Astrocyte of the cerebellum (primary cell): ENCODE results near the gene ASB10.

Experiments used
- DNase-seq: peaks from one replicate; pipeline ENCODE4 v3.0.0-alpha.2; 2011; ENCODE audit warnings: low read depth
- H3K4me3 ChIP-seq: 2 replicates; pipeline ENCODE4 v1.5.1; 2011; ENCODE audit warnings: mild to moderate bottlenecking, low read depth, low read length, moderate library complexity
- in situ Hi-C: cut with HindIII; loops from 2 replicates; pipeline ENCODE4 v1.10.0; 2017; ENCODE audit warnings: low sequenced_read_pairs
- TF ChIP-seq, protein P1 (sequence below): IDR thresholded peaks from 2 replicates; pipeline ENCODE4 v1.5.1; 2012; ENCODE audit warnings: low read length, low read depth, moderate library complexity, mild to moderate bottlenecking; ENCODE audit errors: missing control alignments

ASB10 gene

DNA sequence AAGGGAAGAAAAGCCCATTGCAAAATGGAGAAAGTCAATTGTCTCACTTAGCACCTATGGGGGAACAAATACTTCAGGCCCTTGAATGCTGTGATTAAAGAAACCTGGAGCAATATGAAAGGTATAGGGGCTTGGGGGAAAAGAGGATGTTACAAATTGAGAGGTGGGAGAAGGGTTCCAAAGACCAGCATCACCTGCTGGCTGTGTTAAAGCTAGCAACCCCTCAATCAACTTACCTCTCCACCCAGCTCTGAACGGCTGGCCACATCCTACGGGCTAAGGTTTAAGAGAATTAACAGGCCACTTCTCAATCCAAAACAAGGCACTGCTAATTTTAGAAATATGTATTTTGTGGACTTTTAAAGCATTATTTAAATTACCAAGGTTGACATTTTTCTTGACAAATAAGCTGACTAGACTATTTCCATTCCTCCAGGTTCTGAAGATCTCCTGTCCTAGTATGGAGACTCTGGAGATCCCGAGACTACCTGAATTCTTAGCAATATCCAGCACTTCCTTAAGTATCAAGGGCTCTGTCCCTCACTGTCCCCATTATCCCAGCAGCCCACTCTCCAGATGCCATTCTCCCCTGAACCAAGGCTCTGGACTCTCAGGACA lies 24.2 kb upstream of the ASB10 start:
- H3K4me3 ChIP-seq: no peak overlapping the region
- DNase-seq: no peak
- TF ChIP-seq, protein P1, sequence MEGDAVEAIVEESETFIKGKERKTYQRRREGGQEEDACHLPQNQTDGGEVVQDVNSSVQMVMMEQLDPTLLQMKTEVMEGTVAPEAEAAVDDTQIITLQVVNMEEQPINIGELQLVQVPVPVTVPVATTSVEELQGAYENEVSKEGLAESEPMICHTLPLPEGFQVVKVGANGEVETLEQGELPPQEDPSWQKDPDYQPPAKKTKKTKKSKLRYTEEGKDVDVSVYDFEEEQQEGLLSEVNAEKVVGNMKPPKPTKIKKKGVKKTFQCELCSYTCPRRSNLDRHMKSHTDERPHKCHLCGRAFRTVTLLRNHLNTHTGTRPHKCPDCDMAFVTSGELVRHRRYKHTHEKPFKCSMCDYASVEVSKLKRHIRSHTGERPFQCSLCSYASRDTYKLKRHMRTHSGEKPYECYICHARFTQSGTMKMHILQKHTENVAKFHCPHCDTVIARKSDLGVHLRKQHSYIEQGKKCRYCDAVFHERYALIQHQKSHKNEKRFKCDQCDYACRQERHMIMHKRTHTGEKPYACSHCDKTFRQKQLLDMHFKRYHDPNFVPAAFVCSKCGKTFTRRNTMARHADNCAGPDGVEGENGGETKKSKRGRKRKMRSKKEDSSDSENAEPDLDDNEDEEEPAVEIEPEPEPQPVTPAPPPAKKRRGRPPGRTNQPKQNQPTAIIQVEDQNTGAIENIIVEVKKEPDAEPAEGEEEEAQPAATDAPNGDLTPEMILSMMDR: no peak
- in situ Hi-C loops: no loop called here

DNA sequence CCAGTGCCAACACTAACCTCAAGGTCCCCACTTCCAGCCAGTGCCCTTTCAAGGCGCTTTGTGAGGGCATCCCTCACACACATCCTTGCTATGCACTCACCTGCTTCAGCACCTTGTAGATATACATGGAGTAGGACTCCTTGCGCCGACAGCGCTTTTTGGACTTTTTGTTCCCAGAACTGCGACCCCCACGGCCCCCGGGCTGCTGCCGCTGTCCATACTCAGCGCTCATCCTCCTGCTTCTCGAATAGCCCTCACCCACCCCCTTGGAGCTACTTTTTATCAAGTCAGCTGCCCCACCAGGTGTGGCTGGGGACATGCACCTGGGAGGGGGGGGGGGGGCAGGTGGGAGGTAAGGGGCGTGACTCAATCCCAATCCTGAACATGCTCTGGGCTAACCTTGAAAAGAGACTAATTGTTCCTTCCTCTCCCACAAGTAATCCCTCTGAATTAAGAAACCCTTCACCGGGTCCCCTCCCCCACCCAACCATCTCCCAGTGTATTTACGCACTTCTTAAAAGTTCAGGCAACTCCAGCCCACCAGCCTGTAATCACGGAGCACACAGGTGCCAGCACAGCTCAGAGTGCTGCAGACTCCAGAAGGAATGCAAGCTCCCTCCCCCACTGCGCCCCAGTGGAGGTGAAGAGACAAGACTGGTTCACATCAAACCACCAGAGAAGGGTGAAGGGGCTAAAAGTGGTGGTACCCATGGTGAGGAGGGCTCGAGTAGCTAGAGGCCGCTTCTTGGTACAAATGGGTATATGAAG lies 23.2 kb upstream of the ASB10 start, which contains the start of gene H2BK1:
H2BK1 (minus strand) TSS at position 402 of the 768 bp plus-strand sequence; CDS start at position 232, 170 bp downstream.
- H3K4me3 ChIP-seq: no peak within 1 kb of the TSS
- no peak for DNase-seq
- in situ Hi-C loops: no loop called here
- TF ChIP-seq, protein P1: no peak

DNA sequence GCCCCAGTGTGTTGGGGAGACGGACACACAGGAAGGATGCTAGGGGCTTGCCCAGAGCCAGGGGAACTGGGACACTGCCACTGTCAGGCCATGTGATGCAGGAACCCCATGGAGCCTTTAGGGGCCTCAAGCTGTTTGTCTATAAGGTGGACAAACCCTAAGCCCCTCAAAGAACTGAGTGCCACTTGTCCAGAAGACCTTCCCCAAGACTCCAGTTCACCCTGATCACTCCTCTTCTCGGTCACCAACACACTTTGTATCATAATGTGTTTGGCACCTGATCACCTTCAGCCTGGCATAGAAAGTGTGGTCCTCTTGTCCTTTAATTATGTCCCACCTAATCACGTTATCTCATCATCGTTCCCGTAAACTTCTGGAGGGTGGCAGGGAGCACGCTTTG lies 22.5 kb upstream of the ASB10 start:
- no peak for DNase-seq
- in situ Hi-C loops: loop anchor here (5.0 kb wide), 1 partner anchor 42 kb away; the partner anchor contains the start of gene GBX1
- no peak overlapping the region for H3K4me3 ChIP-seq
- TF ChIP-seq, protein P1: no peak

DNA sequence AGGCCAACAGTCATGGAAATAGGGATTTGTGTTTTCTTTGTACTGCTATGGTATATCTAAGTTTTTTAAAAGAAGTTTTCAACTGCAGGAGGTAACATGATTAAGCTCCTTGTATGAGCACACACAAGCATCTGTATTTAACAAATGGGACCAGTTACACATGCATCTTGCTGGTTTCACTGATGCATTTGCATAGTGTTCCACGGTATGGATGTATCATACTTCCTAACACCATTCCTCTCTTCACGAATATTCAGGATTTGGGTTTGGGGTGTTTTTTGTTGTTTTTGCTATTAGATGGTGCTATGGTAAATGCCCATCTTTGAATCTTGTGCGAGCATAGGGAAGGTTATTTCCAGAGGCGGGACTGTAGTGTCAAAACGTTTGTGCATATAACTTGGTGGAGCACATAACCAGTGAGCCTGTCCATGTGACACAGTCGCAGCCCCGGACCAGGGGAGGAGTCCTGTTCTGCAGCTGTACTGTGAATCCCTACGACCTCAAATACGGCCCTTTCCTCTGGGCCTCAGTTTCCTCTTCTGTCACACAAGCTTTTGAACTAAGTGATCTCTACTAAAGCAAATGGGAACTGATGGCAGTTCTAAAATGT lies 21.3 kb upstream of the ASB10 start:
- no peak overlapping the region for H3K4me3 ChIP-seq
- in situ Hi-C loops: loop anchor here (5.0 kb wide), 1 partner anchor 41 kb away; the partner anchor contains the start of gene GBX1
- DNase-seq: no peak
- TF ChIP-seq, protein P1: no peak

DNA sequence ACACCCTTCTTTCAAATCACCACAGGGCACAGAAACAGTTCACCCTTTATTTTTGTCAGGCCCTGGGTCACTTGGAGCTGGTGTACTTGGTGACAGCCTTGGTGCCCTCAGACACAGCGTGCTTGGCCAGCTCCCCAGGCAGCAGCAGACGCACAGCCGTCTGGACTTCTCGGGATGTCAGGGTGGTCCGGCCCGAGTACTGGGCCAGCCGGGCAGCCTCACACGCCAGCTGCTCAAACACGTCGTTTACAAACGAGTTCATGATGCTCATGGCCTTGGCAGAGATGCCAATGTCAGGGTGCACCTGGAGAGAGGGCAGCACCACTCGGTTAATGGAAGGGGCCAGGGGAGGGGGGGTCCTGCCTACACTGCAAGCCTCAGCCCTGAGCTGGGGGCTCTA lies 20.8 kb upstream of the ASB10 start:
- in situ Hi-C loops: loop anchor here (5.0 kb wide), 1 partner anchor 41 kb away; the partner anchor contains the start of gene GBX1
- DNase-seq: no peak
- TF ChIP-seq, protein P1: no peak
- no peak overlapping the region for H3K4me3 ChIP-seq

DNA sequence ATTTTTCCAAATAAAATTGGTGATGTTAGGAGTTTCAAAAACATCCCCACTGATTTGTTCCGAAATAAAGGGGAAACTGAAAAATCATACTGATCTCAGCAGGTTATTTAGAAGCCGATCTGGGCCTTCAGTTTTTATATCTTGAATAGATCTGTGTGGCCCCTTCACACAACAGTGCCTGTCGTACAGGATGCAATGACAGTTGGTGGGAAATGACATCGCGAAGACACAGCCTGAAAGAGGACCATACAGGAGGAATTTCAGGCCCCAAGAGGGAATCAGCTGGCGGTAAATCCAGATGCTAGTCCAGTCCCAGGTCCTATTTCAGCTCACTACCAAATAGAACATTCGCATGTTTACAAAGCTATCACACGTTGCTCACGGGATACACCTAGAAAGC lies 20.3 kb upstream of the ASB10 start:
- in situ Hi-C loops: loop anchor here (5.0 kb wide), 1 partner anchor 40 kb away; the partner anchor contains the start of gene GBX1
- TF ChIP-seq, protein P1: no peak
- H3K4me3 ChIP-seq: no peak overlapping the region
- DNase-seq: no peak
